ENCODE data around the gene KCNK5. TPM values are rescaled to one million over a fixed set of nuclear protein-coding genes. Genes with fewer than 3 reads are reported as not detected.
A peak's percentile ranks its signal among the peaks of the same experiment; 100 is the strongest.

The KCNK5 gene
- total and polyA plus RNA-seq, 9 of the 15 experiments (the other 6 are each of a cell fraction or from before 2014, with no cell fraction given), result 1.5 to 45.8 (median 25.8) TPM

DNA sequence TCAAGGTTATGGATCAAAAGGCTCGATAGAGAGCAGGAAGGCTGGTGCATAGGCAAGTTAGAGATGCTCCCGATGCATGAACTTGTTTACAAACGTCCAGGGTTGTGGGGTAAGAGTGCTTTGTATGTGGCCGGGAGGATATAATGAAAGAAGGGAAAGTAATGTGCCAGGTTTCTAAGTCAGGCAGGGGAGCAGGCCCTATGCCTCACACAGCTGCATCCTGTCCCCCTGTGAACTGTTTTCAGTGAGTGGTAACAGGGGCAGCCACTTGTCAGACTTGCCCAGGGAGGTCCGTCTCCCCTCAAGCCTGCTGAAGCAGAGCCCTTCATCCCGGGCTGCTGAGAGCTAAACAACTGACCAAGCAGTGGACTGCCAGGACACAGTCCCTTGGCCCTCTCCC lies 19.4 kb downstream of the KCNK5 start:
- H3K27ac ChIP-seq (ENCODE audit: extremely low read depth, low read depth, low read length), result no peak overlapping the region
- intact Hi-C loops (cut with micrococcal nuclease), result no loop called here

More for the DNA sequence above, 19.4 kb downstream of the KCNK5 start:
- peaks cover 35 to 37% of the 10 kb centered on the region in 2 experiments for H3K4me1 ChIP-seq (replicated peaks in 1 of 2; ENCODE audit: control insufficient read depth in 2 of 2, insufficient read depth in 2 of 2, low read length in 2 of 2)
- 71% methylated on average over 6 of the region's 6 CpGs for WGBS (ENCODE audit: insufficient coverage, low coverage, missing lambda C conversion rate)
- H3K4me3 ChIP-seq, result no peak overlapping the region
- peaks cover 100% of the 10 kb centered on the region for H3K79me2 ChIP-seq (ENCODE audit: control insufficient read depth, insufficient read depth, low read length)
- POLR2A ChIA-PET, result interaction anchor here (0.7 to 4.0 kb wide), 5 partner anchors 9 to 95 kb away, joined by 3 to 17 read pairs (median 3); no protein-coding TSS in a partner anchor
- H3K4me2 ChIP-seq (ENCODE audit: insufficient read depth, low read length), result no peak overlapping the region
- no peak overlapping the region for H2AFZ ChIP-seq (ENCODE audit: low read depth, low read length)
- CTCF ChIA-PET (ENCODE audit: low intra/inter-chr PET ratio), result no interaction called here
- peaks cover 38% of the 10 kb centered on the region for H3K9me1 ChIP-seq (ENCODE audit: control insufficient read depth, insufficient read depth, low read length)
- DNase-seq (ENCODE audit: extremely low read depth in 1 of 4, low spot score in 3 of 4) (no peak), FAIRE-seq (no peak), ATAC-seq (no peak)
- in situ Hi-C loops (cut with MboI), result no loop called here
- H3K9ac ChIP-seq (ENCODE audit: insufficient read depth in 1 of 2, low read depth in 2 of 2, low read length in 2 of 2), result peak overlapping the region in 1 of 2 experiments; percentile 23; a peak in 1 of 4 replicates
- no peaks in the 10 kb centered on the region; the same call in 1 of the 2 replicates for H3K9me3 ChIP-seq (replicated peaks; ENCODE audit: control insufficient read depth, insufficient read depth, low read depth, low read length)
- TF ChIP-seq SPI1 (IDR thresholded peaks at IDR 0.05; ENCODE audit: borderline replicate concordance, low read depth, low read length) (no peak), KLF1 (tag; IDR thresholded peaks at IDR 0.05) (no peak), GTF2F1 (IDR thresholded peaks at IDR 0.05; ENCODE audit: low read depth, low read length) (no peak), PHF20 (IDR thresholded peaks at IDR 0.05; ENCODE audit: partially characterized antibody) (no peak), POLR3A (IDR thresholded peaks at IDR 0.05; ENCODE audit: borderline replicate concordance, extremely low read depth, insufficient read depth, insufficient read length) (no peak), ZNF124 (CRISPR knock-in tag; IDR thresholded peaks at IDR 0.05) (no peak), DIDO1 (tag; IDR thresholded peaks at IDR 0.05; ENCODE audit: low read depth) (no peak), RBM39 (optimal IDR thresholded peaks at IDR 0.05; ENCODE audit: low read depth, low read length) (no peak), SMARCE1 (IDR thresholded peaks at IDR 0.05) (no peak)
- TF ChIP-seq, protein P1, sequence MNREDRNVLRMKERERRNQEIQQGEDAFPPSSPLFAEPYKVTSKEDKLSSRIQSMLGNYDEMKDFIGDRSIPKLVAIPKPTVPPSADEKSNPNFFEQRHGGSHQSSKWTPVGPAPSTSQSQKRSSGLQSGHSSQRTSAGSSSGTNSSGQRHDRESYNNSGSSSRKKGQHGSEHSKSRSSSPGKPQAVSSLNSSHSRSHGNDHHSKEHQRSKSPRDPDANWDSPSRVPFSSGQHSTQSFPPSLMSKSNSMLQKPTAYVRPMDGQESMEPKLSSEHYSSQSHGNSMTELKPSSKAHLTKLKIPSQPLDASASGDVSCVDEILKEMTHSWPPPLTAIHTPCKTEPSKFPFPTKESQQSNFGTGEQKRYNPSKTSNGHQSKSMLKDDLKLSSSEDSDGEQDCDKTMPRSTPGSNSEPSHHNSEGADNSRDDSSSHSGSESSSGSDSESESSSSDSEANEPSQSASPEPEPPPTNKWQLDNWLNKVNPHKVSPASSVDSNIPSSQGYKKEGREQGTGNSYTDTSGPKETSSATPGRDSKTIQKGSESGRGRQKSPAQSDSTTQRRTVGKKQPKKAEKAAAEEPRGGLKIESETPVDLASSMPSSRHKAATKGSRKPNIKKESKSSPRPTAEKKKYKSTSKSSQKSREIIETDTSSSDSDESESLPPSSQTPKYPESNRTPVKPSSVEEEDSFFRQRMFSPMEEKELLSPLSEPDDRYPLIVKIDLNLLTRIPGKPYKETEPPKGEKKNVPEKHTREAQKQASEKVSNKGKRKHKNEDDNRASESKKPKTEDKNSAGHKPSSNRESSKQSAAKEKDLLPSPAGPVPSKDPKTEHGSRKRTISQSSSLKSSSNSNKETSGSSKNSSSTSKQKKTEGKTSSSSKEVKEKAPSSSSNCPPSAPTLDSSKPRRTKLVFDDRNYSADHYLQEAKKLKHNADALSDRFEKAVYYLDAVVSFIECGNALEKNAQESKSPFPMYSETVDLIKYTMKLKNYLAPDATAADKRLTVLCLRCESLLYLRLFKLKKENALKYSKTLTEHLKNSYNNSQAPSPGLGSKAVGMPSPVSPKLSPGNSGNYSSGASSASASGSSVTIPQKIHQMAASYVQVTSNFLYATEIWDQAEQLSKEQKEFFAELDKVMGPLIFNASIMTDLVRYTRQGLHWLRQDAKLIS (CRISPR knock-in tag; IDR thresholded peaks at IDR 0.05), result no peak
- TF ChIP-seq, protein P2, sequence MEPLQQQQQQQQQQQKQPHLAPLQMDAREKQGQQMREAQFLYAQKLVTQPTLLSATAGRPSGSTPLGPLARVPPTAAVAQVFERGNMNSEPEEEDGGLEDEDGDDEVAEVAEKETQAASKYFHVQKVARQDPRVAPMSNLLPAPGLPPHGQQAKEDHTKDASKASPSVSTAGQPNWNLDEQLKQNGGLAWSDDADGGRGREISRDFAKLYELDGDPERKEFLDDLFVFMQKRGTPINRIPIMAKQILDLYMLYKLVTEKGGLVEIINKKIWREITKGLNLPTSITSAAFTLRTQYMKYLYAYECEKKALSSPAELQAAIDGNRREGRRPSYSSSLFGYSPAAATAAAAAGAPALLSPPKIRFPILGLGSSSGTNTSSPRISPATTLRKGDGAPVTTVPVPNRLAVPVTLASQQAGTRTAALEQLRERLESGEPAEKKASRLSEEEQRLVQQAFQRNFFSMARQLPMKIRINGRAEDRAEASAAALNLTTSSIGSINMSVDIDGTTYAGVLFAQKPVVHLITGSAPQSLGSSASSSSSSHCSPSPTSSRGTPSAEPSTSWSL (CRISPR knock-in tag; IDR thresholded peaks at IDR 0.05; ENCODE audit: borderline replicate concordance), result no peak
- TF ChIP-seq, protein P3, sequence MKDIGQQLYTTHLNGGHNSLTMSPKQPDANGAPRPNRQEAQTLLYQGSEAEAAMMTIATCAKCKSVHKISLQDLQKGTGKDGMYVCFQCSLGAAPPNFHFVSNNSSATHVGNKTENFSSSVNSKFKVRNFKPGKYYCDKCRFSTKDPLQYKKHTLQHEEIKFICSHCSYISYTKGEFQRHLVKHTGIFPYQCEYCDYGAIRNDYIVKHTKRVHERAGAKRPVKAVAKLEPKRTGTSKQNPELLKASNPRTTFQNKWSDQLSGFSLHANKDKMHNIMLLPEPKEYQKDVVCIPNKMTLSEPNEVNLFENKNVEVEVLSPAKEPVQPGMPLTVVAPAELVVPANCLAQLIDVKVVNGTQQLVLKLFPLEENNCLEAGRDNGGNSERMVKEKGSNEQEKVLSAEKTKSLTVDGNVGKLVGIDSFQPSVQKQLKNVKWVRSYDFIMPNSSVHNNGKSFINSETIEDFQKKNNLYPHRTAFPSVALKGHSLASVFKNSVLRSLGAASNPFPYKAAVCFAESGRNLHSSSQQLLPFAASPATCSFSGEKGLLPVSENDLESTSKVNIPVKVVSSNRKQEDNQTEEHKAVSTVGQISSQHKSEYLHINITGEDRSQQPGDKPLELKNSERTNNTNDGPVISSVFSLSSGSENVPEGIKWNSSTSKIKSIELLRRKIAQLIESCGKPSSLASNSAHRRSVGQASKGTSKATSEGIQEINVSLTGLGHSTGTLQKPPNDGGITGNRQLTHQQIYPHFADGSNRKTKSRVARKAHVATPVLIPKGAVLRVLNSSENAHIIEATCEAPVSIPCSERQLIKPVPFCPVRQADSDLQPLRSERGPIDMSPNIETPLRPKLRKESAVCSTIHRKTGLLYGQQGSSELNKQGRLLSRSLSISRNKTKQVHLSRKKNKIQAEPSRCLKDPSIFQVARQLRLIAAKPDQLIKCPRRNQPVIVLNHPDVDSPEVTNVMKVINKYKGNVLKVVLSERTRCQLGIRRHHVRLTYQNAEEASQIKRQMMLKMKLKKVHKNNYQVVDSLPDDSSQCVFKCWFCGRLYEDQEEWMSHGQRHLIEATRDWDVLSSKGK (CRISPR knock-in tag; IDR thresholded peaks at IDR 0.05), result no peak
- TF ChIP-seq, protein P4, sequence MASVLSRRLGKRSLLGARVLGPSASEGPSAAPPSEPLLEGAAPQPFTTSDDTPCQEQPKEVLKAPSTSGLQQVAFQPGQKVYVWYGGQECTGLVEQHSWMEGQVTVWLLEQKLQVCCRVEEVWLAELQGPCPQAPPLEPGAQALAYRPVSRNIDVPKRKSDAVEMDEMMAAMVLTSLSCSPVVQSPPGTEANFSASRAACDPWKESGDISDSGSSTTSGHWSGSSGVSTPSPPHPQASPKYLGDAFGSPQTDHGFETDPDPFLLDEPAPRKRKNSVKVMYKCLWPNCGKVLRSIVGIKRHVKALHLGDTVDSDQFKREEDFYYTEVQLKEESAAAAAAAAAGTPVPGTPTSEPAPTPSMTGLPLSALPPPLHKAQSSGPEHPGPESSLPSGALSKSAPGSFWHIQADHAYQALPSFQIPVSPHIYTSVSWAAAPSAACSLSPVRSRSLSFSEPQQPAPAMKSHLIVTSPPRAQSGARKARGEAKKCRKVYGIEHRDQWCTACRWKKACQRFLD (CRISPR knock-in tag; IDR thresholded peaks at IDR 0.05), result no peak
- BruUV-seq (replicated peaks), result no TSS peak
- H3K36me3 ChIP-seq (ENCODE audit: control insufficient read depth, insufficient read depth, low read length), result peaks cover 87% of the 10 kb centered on the region; the same call in 2 of the 3 replicates
- H3K27me3 ChIP-seq (ENCODE audit: control insufficient read depth in 2 of 2, insufficient read depth in 2 of 2, low read length in 2 of 2), result no peaks in the 10 kb centered on the region
- peaks cover 77% of the 10 kb centered on the region for H4K20me1 ChIP-seq (replicated peaks; ENCODE audit: control insufficient read depth, insufficient read depth, low read length)
